GM12892 (cell line): ENCODE data around the gene THAP10.

Experiments
- POLR2A ChIP-seq: IDR thresholded peaks from 2 replicates; pipeline ENCODE4 v1.6.1; 2011; ENCODE audit warnings: low read depth, low read length, control low read depth
- POLR2AphosphoS5 ChIP-seq: IDR thresholded peaks from 2 replicates; pipeline ENCODE4 v1.6.1; 2011; ENCODE audit warnings: low read depth, low read length, control low read depth
- TAF1 ChIP-seq: IDR thresholded peaks from 2 replicates; pipeline ENCODE4 v1.6.1; 2011; ENCODE audit warnings: low read depth, mild to moderate bottlenecking, control low read depth, low read length, borderline replicate concordance

DNA sequence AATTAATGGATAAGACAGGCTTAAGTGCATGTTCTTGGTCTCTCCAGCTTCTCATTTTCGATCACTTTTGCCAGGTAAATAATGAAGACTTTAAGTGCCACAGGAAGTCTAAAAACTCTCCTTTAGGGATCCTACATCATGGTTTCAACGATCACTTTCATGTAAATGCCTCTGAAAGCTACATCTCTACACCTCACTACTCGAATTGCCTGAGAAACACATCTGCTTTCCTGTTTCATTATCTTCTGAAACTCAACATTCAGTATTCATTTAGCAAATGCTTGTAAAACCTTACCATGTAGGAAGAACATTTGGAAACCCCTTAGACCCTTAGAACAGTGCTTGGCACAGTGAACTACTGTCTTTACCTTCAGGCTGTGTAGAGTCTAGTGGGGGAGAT, 16.2 kb downstream of the THAP10 start:
- TF ChIP-seq POLR2A (no peak), TAF1 (no peak), POLR2AphosphoS5 (no peak)
